GM23338 (cell line): Measurements from ENCODE around the gene OR10T2.
"Not testable (repeated sequence)": the region's sequence is repeated elsewhere in the genome, so short reads cannot be mapped to it uniquely, and the experiment has no call there.

Experiments used
- EZH2phosphoT487 ChIP-seq: fragments of 200-600 bp; sonication (generic); IDR thresholded peaks from one replicate; pipeline ENCODE4 v1.8.1; 2018; ENCODE audit warnings: antibody characterized with exemption; ENCODE audit not compliant: unreplicated experiment
- TF ChIP-seq, protein P1 (sequence below), 2 experiments: fragments of 200-600 bp in 1 of 2; sonication (generic) in 1 of 2; conservative IDR thresholded peaks; 2 replicates each; pipeline versions ENCODE4 v1.5.1 to v1.6.1; 2016 to 2017; ENCODE audit warnings: antibody characterized with exemption in 2 of 2, low read depth in 2 of 2, mild to moderate bottlenecking in 2 of 2, moderate library complexity in 1 of 2
- TF ChIP-seq, protein P2 (sequence below): IDR thresholded peaks from one replicate; pipeline ENCODE4 v1.6.1; 2018; ENCODE audit warnings: antibody characterized with exemption; ENCODE audit not compliant: unreplicated experiment

DNA sequence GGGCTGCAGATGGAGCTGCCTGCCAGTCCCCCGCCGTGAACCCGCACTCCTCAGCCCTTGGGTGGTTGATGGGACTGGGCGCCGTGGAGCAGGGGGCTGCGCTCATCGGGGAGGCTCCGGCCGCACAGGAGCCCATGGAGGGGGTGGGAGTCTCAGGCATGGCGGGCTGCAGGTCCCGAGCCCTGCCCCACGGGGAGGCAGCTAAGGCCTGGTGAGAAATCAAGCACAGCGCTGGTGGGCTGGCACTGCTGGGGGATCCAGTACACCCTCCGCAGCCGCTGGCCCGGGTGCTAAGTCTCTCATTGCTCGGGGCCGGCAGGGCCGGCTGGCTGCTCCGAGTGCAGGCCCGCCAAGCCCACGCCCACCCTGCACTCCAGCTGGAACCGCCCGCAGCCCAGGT is 50.3 kb downstream of the OR10T2 start:
- TF ChIP-seq, protein P1, sequence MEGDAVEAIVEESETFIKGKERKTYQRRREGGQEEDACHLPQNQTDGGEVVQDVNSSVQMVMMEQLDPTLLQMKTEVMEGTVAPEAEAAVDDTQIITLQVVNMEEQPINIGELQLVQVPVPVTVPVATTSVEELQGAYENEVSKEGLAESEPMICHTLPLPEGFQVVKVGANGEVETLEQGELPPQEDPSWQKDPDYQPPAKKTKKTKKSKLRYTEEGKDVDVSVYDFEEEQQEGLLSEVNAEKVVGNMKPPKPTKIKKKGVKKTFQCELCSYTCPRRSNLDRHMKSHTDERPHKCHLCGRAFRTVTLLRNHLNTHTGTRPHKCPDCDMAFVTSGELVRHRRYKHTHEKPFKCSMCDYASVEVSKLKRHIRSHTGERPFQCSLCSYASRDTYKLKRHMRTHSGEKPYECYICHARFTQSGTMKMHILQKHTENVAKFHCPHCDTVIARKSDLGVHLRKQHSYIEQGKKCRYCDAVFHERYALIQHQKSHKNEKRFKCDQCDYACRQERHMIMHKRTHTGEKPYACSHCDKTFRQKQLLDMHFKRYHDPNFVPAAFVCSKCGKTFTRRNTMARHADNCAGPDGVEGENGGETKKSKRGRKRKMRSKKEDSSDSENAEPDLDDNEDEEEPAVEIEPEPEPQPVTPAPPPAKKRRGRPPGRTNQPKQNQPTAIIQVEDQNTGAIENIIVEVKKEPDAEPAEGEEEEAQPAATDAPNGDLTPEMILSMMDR (conservative IDR thresholded peaks at IDR 0.05; ENCODE audit: low read depth in 2 of 2), result not testable (repeated sequence)
- TF ChIP-seq, protein P2, sequence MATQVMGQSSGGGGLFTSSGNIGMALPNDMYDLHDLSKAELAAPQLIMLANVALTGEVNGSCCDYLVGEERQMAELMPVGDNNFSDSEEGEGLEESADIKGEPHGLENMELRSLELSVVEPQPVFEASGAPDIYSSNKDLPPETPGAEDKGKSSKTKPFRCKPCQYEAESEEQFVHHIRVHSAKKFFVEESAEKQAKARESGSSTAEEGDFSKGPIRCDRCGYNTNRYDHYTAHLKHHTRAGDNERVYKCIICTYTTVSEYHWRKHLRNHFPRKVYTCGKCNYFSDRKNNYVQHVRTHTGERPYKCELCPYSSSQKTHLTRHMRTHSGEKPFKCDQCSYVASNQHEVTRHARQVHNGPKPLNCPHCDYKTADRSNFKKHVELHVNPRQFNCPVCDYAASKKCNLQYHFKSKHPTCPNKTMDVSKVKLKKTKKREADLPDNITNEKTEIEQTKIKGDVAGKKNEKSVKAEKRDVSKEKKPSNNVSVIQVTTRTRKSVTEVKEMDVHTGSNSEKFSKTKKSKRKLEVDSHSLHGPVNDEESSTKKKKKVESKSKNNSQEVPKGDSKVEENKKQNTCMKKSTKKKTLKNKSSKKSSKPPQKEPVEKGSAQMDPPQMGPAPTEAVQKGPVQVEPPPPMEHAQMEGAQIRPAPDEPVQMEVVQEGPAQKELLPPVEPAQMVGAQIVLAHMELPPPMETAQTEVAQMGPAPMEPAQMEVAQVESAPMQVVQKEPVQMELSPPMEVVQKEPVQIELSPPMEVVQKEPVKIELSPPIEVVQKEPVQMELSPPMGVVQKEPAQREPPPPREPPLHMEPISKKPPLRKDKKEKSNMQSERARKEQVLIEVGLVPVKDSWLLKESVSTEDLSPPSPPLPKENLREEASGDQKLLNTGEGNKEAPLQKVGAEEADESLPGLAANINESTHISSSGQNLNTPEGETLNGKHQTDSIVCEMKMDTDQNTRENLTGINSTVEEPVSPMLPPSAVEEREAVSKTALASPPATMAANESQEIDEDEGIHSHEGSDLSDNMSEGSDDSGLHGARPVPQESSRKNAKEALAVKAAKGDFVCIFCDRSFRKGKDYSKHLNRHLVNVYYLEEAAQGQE, result not testable (repeated sequence)
- TF ChIP-seq EZH2phosphoT487, result not testable (repeated sequence)
